NCI-H146 (cell line): ENCODE data around the gene MSMP.

Experiments used
- DNase-seq: peaks from one replicate; lab custom pipeline; 2025; lab: John Stamatoyannopoulos, UW

The MSMP gene

DNA sequence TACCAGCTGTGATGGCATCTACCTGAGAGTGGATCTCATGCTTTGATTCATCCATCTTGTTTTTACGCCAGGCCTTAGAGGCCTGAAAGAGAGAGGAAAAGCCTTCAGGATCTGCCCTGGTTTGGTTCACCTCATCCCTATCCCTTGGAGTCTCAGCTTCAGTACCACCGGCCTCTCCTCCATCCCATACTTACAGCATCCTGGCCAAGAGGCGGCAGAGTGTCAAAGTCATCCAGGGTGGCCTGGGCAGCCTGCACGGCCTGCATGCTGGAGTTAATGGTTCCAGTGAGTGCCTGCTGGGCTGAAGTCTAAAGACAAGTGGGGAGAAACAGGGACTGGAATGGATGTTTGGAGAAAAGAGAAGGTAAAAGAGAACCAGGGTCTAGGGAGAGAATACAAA is 34.5 kb downstream of the MSMP start:
- no peak for DNase-seq

GRCh38 chr9:35718721-35719511 is 35.2 kb downstream of the MSMP start:
- no peak for DNase-seq

- no peak for DNase-seq
Measured at GRCh38 chr9:35717132-35717870, 36.8 kb downstream of the MSMP start.

DNA sequence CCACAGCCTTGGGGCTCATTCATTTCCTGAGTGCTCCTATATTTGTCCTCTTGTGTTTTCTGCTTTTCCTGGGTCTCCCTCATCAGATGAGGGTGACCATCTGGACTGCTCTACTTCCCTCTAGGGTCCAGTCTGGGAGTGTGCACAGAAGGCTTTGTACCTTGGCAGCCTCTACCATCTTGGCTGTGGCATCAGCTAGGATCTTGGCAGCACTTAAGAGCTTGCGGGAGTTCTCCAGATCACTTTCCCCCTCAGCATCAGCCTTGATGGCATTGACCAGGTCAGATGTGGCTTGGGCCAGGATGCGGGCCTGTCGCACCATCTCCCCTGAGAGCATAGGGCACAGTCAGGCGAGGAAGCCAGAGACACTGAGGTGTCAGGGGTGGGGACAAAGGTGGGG is 37.8 kb downstream of the MSMP start:
- no peak for DNase-seq

- DNase-seq, result no peak
Measured at GRCh38 chr9:35714579-35715252, 39.4 kb downstream of the MSMP start.

DNA sequence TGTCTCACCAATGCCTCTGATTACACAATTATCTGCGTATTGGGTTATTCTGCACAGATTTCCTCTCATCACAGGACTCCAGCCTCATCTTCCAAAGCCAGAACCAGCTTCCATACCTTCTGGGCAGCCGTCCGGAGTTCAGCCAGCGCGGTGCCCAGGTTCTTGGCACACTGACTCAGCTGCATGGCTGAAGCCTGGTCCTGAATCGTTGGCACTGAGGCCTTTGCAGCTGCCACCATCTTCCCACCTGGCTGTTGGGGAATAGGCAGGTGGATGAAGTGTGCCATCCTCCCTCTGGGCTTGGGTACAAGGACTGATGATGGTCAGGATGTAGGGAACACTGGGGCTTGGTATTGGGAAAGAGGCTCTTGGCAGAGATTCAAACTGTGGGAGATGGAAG is 40.0 kb downstream of the MSMP start:
- no peak for DNase-seq

DNA sequence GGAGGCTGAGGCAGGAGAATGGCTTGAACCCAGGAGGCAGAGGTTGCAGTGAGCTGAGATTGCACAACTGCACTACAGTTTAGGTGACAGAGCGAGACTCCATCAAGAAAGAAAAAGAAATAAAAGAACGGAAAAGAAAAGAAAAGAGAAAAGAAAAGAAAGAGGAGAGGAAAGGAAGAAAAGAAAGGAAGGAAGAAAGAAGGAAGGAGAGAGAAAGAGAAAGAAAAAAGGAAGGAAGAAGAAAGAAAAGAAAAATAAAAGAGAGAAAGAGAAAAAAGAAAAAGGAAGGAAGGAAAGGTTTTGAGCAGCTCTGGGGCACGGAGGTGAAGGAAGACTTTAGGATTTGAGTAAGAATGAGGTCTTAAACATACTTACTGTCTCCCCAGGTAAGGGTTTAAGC is 40.5 kb downstream of the MSMP start:
- DNase-seq, result no peak

DNA sequence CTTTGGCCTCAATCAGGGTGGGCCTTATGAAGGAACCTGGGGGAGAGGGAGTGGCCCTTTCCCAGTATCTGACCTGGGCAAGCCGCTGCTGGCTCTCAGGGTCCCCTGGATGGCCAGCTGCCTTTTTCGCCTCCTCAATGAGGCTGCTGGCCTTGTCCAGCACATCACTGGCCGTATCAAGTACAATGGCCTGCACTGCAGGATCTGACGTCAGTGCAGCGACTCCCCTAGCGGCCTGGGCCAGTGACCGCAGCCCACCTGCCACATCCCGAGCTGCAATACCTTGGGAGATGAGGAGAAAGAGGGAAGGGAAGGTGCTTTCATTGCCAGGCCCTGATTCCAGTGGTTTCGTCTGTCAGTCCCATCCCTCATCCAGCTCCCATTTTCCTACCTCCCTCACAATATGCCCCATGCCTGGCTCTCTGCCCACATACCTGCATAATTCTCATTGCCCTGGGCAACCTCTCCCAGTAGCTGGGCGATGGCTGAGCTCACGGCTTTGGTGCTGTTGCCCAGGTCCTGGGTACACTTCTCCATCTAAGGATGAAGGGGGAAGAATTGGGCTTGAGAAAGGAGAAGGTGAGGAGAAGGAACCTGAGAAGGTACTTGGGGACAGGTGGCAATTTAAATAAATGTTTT is 41.2 kb downstream of the MSMP start:
- no peak for DNase-seq

DNA sequence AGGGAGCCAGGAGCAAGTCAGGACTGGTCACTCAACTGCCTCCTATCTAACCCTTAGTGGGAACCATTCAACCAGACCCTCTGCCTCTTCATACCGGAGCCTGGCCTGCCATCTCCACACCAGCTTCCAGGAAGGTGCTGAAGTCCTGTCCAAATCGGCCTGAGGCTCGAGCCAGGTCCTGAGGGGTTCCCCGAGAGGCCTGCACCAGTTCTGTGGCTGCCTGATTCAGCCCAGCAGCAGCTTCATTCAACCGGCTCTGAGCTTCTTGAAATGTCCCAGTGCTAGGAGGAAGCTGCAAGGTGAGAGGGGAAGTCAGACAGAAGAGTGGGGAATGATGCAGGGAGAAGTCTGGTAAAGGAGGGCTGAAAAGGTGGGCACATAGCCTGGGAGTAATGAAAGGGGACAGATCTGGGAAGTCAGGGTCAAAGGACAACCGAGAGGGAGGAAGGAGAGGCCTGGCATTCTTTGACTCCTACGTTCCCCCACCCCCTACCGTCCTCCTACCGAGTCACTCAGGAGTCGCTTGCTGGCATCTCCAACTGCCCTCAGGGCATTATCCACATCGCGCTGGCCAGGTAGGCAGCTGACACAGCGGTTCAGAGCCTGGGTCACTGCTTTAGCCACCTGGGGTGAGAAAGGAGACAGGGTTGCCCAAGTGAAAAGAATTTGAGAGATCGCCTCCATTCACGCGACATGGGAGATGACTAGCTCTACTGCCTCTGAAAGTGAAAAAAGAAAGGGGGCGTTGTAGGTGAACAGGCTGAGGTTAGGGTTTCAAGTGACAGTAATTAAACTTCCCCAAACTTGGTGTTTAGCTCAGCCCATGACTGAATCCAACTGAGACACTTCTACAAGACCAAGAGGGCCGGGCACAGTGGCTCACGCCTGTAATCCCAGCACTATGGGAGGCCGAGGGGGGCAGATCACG is 42.3 kb downstream of the MSMP start:
- no peak for DNase-seq

- no peak for DNase-seq
Measured at GRCh38 chr9:35710818-35711500, 43.1 kb downstream of the MSMP start.

DNA sequence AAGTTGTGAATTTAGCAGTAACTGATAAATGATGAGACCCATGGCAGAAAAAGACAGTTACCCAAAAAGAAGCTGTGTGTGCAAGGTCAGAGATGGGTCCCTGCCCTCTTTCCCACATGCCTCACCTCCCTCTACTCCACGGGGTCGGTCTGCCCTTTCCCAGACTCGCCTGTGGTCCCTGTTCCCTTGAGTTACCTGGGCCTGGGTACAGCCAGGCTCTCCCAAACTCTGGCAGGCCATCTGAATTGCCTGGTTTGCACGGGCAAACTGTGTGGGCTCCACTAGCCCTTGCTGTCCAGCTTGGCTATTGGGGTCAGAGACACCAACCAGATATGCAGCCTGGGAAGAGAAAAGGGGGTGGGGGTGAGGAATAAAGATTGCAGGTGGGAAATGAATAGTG is 45.9 kb downstream of the MSMP start:
- DNase-seq, result no peak

DNA sequence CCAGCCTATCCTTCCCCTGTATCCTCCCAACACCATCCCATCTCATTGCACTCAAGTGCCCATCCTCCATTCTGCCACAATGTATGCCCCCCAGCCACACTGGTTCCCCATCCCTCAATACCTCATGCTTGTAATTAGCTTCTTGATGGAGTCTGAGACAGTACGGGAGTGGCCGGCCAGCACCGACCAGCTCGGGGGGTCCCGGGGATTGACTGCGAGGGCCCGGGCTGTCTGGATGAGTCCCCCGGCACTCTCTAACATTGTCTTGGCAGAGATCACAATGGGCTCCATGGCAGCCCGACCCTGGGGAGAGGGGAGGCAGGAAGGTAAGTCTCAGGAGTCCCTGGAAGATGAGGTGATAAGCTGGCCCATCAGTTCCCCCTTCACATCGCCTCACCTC is 47.1 kb downstream of the MSMP start:
- no peak for DNase-seq

DNA sequence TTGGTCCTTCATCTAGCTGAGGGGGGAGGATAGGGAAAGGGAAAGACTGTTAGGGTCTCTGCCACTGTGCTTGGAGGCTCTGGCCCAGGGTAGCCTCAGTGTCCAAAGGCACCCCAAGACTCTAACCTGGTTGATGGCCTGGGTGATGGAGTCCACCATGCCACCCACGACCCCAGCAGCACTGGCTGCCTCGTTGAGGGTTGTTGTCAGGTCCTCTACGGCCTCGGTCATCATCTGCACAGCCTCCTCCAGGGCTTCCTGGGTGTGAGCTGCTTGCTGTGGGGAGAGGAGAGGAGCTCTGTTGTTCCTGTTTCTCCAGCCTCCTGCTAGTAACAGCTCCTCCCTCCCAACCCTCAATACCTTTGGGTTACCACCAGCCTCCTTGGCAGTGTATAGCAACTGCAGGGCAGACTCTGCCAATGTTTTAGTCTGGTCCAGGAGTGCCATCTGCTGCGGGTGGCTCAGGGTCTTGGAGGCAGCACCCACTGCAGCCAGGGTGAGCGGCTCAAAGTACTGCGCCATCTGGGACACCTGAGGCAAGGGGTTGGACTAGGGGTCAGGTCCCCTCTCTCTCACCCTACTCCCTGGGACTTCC is 48.1 kb downstream of the MSMP start:
- DNase-seq, result no peak

GRCh38 chr9:35705372-35705771 is 48.7 kb downstream of the MSMP start:
- no peak for DNase-seq

- no peak for DNase-seq
Measured at GRCh38 chr9:35703906-35704672, 50.0 kb downstream of the MSMP start.
